OCI-LY1 (cell line): ENCODE measurements around the gene GFI1B.

Experiments
- H2AFZ ChIP-seq: fragments of 200-600 bp; sonication (generic), shearing (Covaris generic); 2 replicates; pipeline ENCODE4 v1.6.0; 2014; ENCODE audit warnings: antibody characterized with exemption, mild to moderate bottlenecking, low read length
- H3F3A ChIP-seq: fragments of 200-600 bp; sonication (generic), shearing (Covaris generic); 2 replicates; pipeline ENCODE4 v1.6.0; 2014; ENCODE audit warnings: mild to moderate bottlenecking, antibody characterized with exemption, low read length, moderate library complexity; ENCODE audit not compliant: insufficient read depth
- H3K27ac ChIP-seq: fragments of 200-600 bp; sonication (generic); 2 replicates; pipeline ENCODE4 v1.5.1; 2014; ENCODE audit warnings: low read length, mixed run types, mild to moderate bottlenecking, low read depth; ENCODE audit not compliant: poor library complexity, severe bottlenecking
- H3K27me3 ChIP-seq: fragments of 200-600 bp; sonication (generic); 2 replicates; pipeline ENCODE4 v1.6.0; 2014; ENCODE audit warnings: antibody characterized with exemption, mild to moderate bottlenecking, low read length, moderate library complexity; ENCODE audit not compliant: insufficient read depth
- H3K36me3 ChIP-seq: fragments of 200-600 bp; sonication (generic); 2 replicates; pipeline ENCODE4 v1.6.1; 2014; ENCODE audit warnings: mild to moderate bottlenecking, antibody characterized with exemption, low read length, moderate library complexity, mixed read lengths; ENCODE audit not compliant: insufficient read depth
- H3K4me1 ChIP-seq: fragments of 200-600 bp; sonication (generic); 2 replicates; pipeline ENCODE4 v1.5.1; 2014; ENCODE audit warnings: mild to moderate bottlenecking, low read length, moderate library complexity; ENCODE audit not compliant: insufficient read depth, severe bottlenecking
- H3K4me2 ChIP-seq: fragments of 200-600 bp; sonication (generic), shearing (Covaris generic); 2 replicates; pipeline ENCODE4 v1.6.1; 2014; ENCODE audit warnings: low read length
- H3K4me3 ChIP-seq: fragments of 200-600 bp; sonication (generic); 2 replicates; pipeline ENCODE4 v1.5.1; 2014; ENCODE audit warnings: low read length, low read depth, mild to moderate bottlenecking, mixed read lengths; ENCODE audit not compliant: poor library complexity, severe bottlenecking
- H3K79me2 ChIP-seq: fragments of 200-600 bp; shearing (Covaris generic); 2 replicates; pipeline ENCODE4 v1.6.1; 2016; ENCODE audit warnings: mixed run types, low read length, mixed read lengths; ENCODE audit not compliant: insufficient read depth
- H3K9ac ChIP-seq: fragments of 200-600 bp; sonication (generic), shearing (Covaris generic); 2 replicates; pipeline ENCODE4 v1.6.1; 2014; ENCODE audit warnings: mild to moderate bottlenecking, low read length, mixed read lengths
- H3K9me2 ChIP-seq: fragments of 200-600 bp; sonication (generic), shearing (Covaris generic); 2 replicates; pipeline ENCODE4 v1.6.1; 2014; ENCODE audit warnings: low read depth, mild to moderate bottlenecking, low read length, mixed read lengths
- H3K9me3 ChIP-seq: fragments of 200-600 bp; shearing (Covaris generic); 2 replicates; pipeline ENCODE4 v1.6.1; 2014; ENCODE audit warnings: low read length, mixed read lengths
- H4K20me1 ChIP-seq: fragments of 200-600 bp; sonication (generic), shearing (Covaris generic); 2 replicates; pipeline ENCODE4 v1.6.0; 2016; ENCODE audit warnings: mild to moderate bottlenecking, low read length; ENCODE audit not compliant: insufficient read depth
- CTCF ChIP-seq: fragments of 200-600 bp; sonication (generic), shearing (Covaris generic); IDR thresholded peaks from 2 replicates; pipeline ENCODE4 v1.5.1; 2017; ENCODE audit warnings: mild to moderate bottlenecking, antibody characterized with exemption, low read length, moderate library complexity, mixed read lengths
- EZH2 ChIP-seq: fragments of 200-600 bp; sonication (generic), shearing (Covaris generic); IDR thresholded peaks from 2 replicates; pipeline ENCODE4 v1.8.0; 2017; ENCODE audit warnings: borderline replicate concordance, mixed run types, mild to moderate bottlenecking, antibody characterized with exemption, low read length, moderate library complexity, mixed read lengths

Gene GFI1B

GRCh38 chr9:132973166-132973565, 5.3 kb upstream of the GFI1B start:
- H3K79me2 ChIP-seq, result no peaks in the 10 kb centered on the region
- no peaks in the 10 kb centered on the region for H4K20me1 ChIP-seq
- H2AFZ ChIP-seq, result no peak overlapping the region
- H3K36me3 ChIP-seq, result no peaks in the 10 kb centered on the region
- H3K9me2 ChIP-seq, result no peaks in the 10 kb centered on the region
- H3K4me1 ChIP-seq, result peaks cover 17% of the 10 kb centered on the region
- H3K9me3 ChIP-seq, result peaks cover 3% of the 10 kb centered on the region; the same call in 1 of the 2 replicates
- H3K27ac ChIP-seq, result no peak overlapping the region
- TF ChIP-seq CTCF (no peak), EZH2 (no peak)
- H3K9ac ChIP-seq, result no peak overlapping the region
- H3K4me2 ChIP-seq, result no peak overlapping the region
- H3F3A ChIP-seq, result no peaks in the 10 kb centered on the region
- peaks cover 10% of the 10 kb centered on the region; the same call in 1 of the 2 replicates for H3K27me3 ChIP-seq
- H3K4me3 ChIP-seq, result no peak overlapping the region

- Histone ChIP-seq H3K79me2 (no peaks in the 10 kb centered on the region), H3F3A (no peaks in the 10 kb centered on the region), H3K4me1 (peaks cover 22% of the 10 kb centered on the region), H4K20me1 (no peaks in the 10 kb centered on the region), H3K9me3 (peaks cover 3% of the 10 kb centered on the region; the same call in 1 of the 2 replicates), H3K4me2 (no peak overlapping the region), H3K36me3 (no peaks in the 10 kb centered on the region), H3K9ac (no peak overlapping the region), H3K4me3 (no peak overlapping the region), H3K27ac (no peak overlapping the region), H3K9me2 (no peaks in the 10 kb centered on the region), H2AFZ (no peak overlapping the region), H3K27me3 (peaks cover 10% of the 10 kb centered on the region; the same call in 1 of the 2 replicates)
- TF ChIP-seq CTCF, result no peak
- TF ChIP-seq EZH2, result no peak
These were observed 4.8 kb upstream of the GFI1B start for GRCh38 chr9:132973713-132974112.

GRCh38 chr9:132975961-132976360, 2.5 kb upstream of the GFI1B start:
- no peak for TF ChIP-seq CTCF
- no peak for TF ChIP-seq EZH2
- peaks cover 3% of the 10 kb centered on the region; the same call in 1 of the 2 replicates for H3K9me3 ChIP-seq
- no peak overlapping the region for H2AFZ ChIP-seq
- H3K4me1 ChIP-seq, result peaks cover 15% of the 10 kb centered on the region
- no peak overlapping the region for H3K4me2 ChIP-seq
- H3K79me2 ChIP-seq, result no peaks in the 10 kb centered on the region
- no peak overlapping the region for H3K27ac ChIP-seq
- no peaks in the 10 kb centered on the region for H3K36me3 ChIP-seq
- H3K4me3 ChIP-seq, result no peak overlapping the region
- H3F3A ChIP-seq, result no peaks in the 10 kb centered on the region
- H3K9ac ChIP-seq, result no peak overlapping the region
- H3K9me2 ChIP-seq, result no peaks in the 10 kb centered on the region
- H4K20me1 ChIP-seq, result no peaks in the 10 kb centered on the region
- H3K27me3 ChIP-seq, result peaks cover 10% of the 10 kb centered on the region; the same call in 1 of the 2 replicates
